Middle frontal gyrus (tissue), 1 donor: Measurements from ENCODE around the gene MAFG.

ENCODE experiments used
- DNase-seq: peaks from one replicate; pipeline ENCODE4 v3.0.0-alpha.2; 2015; ENCODE audit warnings: low spot score; ENCODE audit errors: extremely low spot score

MAFG gene

GRCh38 chr17:81868674-81869220, 58.8 kb downstream of the MAFG start:
- DNase-seq = no peak
